HG02623 (cell line): ENCODE results near the gene BHLHA9.
"Not testable (repeated sequence)": the region's sequence is repeated elsewhere in the genome, so short reads cannot be mapped to it uniquely, and the experiment has no call there.

Source experiments
- ATAC-seq: cut with Tn5 transposase; IDR thresholded peaks from one replicate; pipeline ENCODE4 v1.9.1; 2021; ENCODE audit warnings: moderate library complexity; ENCODE audit not compliant: unreplicated experiment

The BHLHA9 gene

DNA sequence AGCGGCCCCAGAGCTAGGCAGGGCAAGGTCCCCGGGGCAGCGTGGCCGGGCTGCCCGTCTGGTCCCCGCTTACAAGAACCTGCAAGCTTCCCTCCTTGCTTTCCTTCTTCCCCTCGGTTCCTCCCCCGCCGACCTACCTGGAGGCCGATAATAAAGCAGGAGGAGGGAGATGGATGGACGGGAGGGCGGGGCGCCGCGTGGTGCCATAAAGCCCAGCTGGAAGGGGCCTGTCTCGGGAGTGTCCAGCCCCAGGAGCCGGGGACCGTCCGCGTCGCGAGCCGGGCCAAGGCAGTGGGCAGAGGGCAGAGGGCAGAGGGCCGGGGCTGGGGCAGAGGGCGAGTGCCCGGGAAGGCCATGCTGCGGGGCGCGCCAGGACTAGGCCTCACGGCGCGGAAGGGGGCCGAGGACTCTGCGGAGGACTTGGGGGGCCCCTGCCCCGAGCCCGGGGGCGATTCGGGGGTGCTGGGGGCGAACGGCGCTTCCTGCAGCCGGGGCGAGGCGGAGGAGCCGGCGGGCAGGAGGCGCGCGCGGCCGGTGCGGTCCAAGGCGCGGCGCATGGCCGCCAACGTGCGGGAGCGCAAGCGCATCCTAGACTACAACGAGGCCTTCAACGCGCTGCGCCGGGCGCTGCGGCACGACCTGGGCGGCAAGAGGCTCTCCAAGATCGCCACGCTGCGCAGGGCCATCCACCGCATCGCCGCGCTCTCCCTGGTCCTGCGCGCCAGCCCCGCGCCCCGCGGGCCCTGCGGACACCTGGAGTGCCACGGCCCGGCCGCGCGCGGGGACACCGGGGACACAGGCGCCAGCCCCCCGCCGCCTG is at the start of gene BHLHA9:
BHLHA9 (plus strand) TSS at position 235 of the 820 bp plus-strand sequence; CDS start at position 355, 120 bp downstream.
- no peak for ATAC-seq

GRCh38 chr17:1221209-1221608 is 49.0 kb upstream of the BHLHA9 start:
- no peak for ATAC-seq

GRCh38 chr17:1222321-1222720 is 47.9 kb upstream of the BHLHA9 start:
- no peak for ATAC-seq

DNA sequence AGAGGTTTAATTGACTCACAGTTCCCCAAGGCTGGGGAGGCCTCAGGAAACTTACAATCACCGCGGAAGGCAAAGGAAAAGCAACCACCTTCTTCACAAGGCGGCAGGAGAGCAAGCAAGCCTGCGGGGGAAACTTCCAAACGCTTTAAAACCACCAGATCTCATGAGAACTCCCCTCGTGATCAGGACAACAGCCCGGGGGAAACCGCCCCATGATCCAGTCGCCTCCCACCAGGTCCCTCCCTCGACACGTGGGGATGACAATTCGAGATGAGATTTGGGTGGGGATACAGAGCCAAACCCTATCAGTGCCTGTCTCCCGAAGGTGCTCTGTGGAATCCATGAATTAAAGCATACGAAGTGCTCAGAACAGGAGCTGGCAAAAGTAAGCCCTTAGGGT is 46.6 kb upstream of the BHLHA9 start:
- ATAC-seq, result no peak

DNA sequence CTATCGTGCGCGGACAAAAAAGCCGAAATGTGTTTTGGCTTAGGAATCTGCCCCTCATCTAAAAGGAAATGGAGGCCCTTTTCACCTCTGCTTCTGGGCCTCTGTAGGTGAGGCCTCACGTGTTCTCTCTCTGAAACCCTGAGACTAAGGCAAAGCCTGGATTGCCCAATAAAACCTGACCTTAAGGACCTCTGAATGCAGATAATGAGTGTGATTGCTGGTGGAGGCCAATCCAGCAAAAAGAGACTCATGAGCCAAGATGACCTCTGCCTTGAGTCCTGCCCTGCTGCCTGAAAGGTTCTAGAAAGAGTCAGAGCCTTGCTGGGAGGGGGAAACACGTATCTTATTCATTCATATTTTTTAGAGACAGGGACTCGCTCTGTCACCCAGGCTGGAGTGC is 45.9 kb upstream of the BHLHA9 start:
- ATAC-seq, result no peak

GRCh38 chr17:1226308-1226707 is 43.9 kb upstream of the BHLHA9 start:
- no peak for ATAC-seq

DNA sequence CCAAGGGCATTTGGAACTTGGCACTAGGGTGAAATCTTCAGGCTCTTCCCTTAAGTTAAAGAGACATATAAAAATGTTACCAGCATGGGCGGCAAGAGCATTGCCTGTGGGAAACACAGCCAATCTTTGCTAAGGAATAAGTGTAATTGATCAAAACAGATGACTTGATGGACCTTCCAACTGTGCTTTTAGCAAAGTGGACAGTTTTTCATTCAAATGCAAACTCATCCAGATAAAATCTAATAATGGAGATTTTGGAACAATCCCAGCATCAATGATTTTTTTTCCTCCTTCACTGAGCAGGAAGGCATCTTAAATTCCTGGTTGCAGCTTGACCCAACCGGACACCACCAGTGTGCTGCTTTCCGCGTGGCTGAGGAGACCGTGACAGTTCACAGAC is 42.9 kb upstream of the BHLHA9 start:
- ATAC-seq, result no peak

GRCh38 chr17:1227917-1228780 is 42.1 kb upstream of the BHLHA9 start:
- no peak for ATAC-seq

- no peak for ATAC-seq
These were observed 41.4 kb upstream of the BHLHA9 start for GRCh38 chr17:1228781-1229348.

GRCh38 chr17:1229349-1229899 is 40.8 kb upstream of the BHLHA9 start:
- ATAC-seq, result no peak

GRCh38 chr17:1229900-1230501 is 40.2 kb upstream of the BHLHA9 start:
- no peak for ATAC-seq

DNA sequence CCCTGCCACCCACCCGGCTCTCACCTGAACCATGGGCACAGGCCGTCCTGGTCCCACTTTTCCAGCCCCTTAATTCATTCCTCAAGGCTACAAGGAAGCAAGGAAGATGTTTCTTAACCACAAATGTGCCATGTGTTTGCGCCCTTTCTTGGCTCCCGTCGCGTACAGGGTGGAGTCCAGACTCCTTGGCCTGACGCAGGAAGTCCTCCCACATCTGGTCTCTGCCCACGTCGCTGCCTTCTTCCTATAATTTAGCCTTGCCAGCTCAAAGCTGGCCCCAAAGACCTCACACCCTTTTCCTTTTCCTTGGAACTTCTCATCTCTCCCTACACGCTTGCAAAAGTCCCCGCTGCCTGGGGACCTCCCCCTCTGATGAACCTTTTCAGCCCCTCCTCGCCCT is 38.8 kb upstream of the BHLHA9 start:
- no peak for ATAC-seq

- ATAC-seq, result no peak
These were observed 37.9 kb upstream of the BHLHA9 start for GRCh38 chr17:1232331-1232730.

DNA sequence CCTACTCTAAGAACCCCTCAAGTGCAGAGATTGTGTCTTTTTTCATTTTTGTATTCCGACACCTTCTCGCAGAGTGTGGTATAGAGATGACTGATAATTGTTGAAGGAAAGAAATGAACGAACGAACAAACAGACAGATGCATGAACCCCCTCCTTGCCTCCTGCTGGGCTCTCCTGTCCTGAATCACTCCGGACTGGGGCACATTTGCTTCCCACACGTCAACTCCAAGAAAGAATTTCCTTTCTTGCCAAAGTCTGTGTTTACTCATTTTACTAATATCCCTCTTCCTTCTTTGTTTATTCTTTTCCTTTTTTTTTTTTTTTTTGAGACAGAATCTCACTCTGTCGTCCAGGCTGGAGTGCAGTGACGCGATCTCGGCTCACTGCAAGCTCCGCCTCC is 37.5 kb upstream of the BHLHA9 start:
- no peak for ATAC-seq

GRCh38 chr17:1234455-1234854 is 35.8 kb upstream of the BHLHA9 start:
- no peak for ATAC-seq

GRCh38 chr17:1237471-1237870 is 32.8 kb upstream of the BHLHA9 start:
- ATAC-seq, result no peak

DNA sequence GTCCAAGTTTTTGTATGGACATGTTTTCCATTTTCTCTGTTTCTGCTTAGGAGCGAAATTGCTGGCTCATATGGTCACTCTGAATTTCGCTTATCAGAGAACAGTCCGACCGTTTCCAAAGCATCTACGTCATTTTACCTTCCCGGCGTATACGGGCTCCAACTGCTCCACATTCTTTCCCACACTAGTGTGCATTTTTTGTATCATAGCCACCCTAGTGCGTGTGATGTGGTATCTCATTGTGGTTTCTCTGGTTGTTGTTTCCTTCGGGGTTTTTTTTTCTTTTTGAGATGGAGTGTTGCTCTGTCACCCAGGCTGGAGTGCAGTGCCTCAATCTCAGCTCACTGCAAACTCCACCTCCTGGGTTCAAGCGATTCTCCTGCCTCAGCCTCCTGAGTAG is 31.0 kb upstream of the BHLHA9 start:
- ATAC-seq, result no peak

- not testable (repeated sequence) for ATAC-seq
These were observed 29.8 kb upstream of the BHLHA9 start for GRCh38 chr17:1240426-1240825.

DNA sequence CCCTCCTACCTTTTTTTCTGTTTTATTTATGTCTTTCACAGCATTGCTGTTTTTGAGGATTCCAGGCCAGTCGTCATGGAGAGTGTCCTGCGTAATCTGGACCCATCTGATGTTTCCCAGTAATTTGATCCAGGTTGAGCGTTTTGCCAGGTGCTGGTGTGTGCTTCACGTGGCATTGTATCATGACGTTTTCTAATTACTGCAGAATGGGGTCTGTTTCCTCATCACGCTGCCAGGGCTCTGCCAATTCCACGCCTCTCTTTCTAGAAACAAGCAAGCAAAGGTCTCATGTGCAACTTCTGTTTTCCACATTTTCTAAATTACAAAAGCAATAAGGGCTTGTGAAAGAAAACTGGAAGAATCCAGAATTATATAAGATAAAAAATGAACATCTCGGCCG is 28.3 kb upstream of the BHLHA9 start:
- no peak for ATAC-seq

GRCh38 chr17:1244606-1245012 is 25.6 kb upstream of the BHLHA9 start:
- no peak for ATAC-seq
